Adrenal gland (tissue), 5 donors: ENCODE results near the gene DSCAML1.

Source experiments
- POLR2A ChIP-seq, 2 donors: fragments of 450-650 bp; IDR thresholded peaks; one replicate each; pipeline ENCODE4 v1.6.1; 2017; ENCODE audit warnings: antibody characterized with exemption in 2 of 2, mild to moderate bottlenecking in 2 of 2, moderate library complexity in 1 of 2
- TF ChIP-seq, protein P1 (sequence below), 6 experiments: fragments of 450-650 bp in 4 of 6; fragments of 200-600 bp in 2 of 6; sonication (generic) in 1 of 6; IDR thresholded peaks; 1 replicate in 5 of 6; 2 replicates in 1 of 6; pipeline versions ENCODE4 v1.5.1 to v1.8.0; 2016 to 2021; ENCODE audit warnings: antibody characterized with exemption in 6 of 6, mild to moderate bottlenecking in 2 of 6, moderate library complexity in 1 of 6
- donor health status: DM: no; HTN: no; CAD: no.

DNA sequence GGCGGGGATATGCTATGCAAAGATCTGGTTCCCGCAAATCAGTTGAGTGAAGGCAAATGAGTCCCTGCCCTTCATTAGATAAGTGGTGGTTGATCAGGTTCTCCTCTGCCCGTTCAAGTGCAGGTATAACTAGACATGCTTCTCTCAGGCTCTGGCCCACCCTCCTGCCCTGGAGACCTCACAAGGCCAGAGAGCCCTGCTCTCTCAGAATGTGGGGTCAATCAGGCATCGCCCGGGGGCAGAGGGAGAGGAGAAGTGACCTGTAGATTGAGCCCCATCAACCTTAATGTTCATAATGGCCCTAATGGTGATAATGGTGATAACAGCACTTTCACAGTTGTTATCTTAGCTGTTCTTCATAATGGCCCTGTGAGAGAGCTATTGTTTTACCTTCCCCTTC lies 224.3 kb downstream of the DSCAML1 start:
- no peak for TF ChIP-seq POLR2A (IDR thresholded peaks at IDR 0.05)
- TF ChIP-seq, protein P1, sequence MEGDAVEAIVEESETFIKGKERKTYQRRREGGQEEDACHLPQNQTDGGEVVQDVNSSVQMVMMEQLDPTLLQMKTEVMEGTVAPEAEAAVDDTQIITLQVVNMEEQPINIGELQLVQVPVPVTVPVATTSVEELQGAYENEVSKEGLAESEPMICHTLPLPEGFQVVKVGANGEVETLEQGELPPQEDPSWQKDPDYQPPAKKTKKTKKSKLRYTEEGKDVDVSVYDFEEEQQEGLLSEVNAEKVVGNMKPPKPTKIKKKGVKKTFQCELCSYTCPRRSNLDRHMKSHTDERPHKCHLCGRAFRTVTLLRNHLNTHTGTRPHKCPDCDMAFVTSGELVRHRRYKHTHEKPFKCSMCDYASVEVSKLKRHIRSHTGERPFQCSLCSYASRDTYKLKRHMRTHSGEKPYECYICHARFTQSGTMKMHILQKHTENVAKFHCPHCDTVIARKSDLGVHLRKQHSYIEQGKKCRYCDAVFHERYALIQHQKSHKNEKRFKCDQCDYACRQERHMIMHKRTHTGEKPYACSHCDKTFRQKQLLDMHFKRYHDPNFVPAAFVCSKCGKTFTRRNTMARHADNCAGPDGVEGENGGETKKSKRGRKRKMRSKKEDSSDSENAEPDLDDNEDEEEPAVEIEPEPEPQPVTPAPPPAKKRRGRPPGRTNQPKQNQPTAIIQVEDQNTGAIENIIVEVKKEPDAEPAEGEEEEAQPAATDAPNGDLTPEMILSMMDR (IDR thresholded peaks at IDR 0.05), result no peak
